ENCODE data around the gene PSG5. TPM values are rescaled to one million over a fixed set of nuclear protein-coding genes. Genes with fewer than 3 reads are reported as not detected.
"Not testable (repeated sequence)": the region's sequence is repeated elsewhere in the genome, so short reads cannot be mapped to it uniquely, and the experiment has no call there.

PSG5 gene
- total and polyA plus RNA-seq, 12 donors = not detected

- Histone ChIP-seq H3K4me3 (no peak overlapping the region), H3K4me1 (no peaks in the 10 kb centered on the region), H3K9me3 (no peaks in the 10 kb centered on the region), H3K27ac (no peak overlapping the region), H3K27me3 (peaks cover 0 to 15% (median 0%) of the 10 kb centered on the region in 7 donors), H3K36me3 (no peaks in the 10 kb centered on the region)
- TF ChIP-seq CTCF (IDR thresholded peaks at IDR 0.05) = no peak
- DNase-seq (no peak), ATAC-seq (no peak)
- intact Hi-C loops (cut with DNase I) = no loop called here
- 70 to 73% methylated on average over 4 of the region's 4 CpGs for WGBS, 2 donors
These were observed 59.6 kb downstream of the PSG5 start for GRCh38 chr19:43126720-43127119.

- TF ChIP-seq CTCF (IDR thresholded peaks at IDR 0.05) = no peak
- H3K4me3 ChIP-seq = no peak overlapping the region
- DNase-seq = no peak
- intact Hi-C loops (cut with DNase I) = no loop called here
- WGBS, 2 donors = 58 to 73% methylated on average over 2 of the region's 2 CpGs
- no peak overlapping the region for H3K27ac ChIP-seq
- H3K4me1 ChIP-seq = peaks cover 0 to 5% (median 0%) of the 10 kb centered on the region in 9 donors
- no peak for ATAC-seq
- no peaks in the 10 kb centered on the region for H3K9me3 ChIP-seq
- H3K27me3 ChIP-seq = peaks cover 0 to 6% (median 0%) of the 10 kb centered on the region in 7 donors
- H3K36me3 ChIP-seq = no peaks in the 10 kb centered on the region
These were observed 62.0 kb downstream of the PSG5 start for GRCh38 chr19:43124360-43124759.

GRCh38 chr19:43120433-43121026, 65.8 kb downstream of the PSG5 start:
- ATAC-seq; DNase-seq; H3K4me3 ChIP-seq; H3K27ac ChIP-seq; H3K36me3 ChIP-seq; H3K4me1 ChIP-seq; H3K27me3 ChIP-seq; H3K9me3 ChIP-seq; intact Hi-C loops (cut with DNase I): not testable (repeated sequence)
- WGBS, 2 donors = 58 to 73% methylated on average over 11 of the region's 11 CpGs

- H3K27ac ChIP-seq; H3K9me3 ChIP-seq; H3K4me1 ChIP-seq; intact Hi-C loops (cut with DNase I); H3K27me3 ChIP-seq; H3K36me3 ChIP-seq; H3K4me3 ChIP-seq; ATAC-seq; DNase-seq: not testable (repeated sequence)
- 55 to 75% methylated on average over 3 of the region's 3 CpGs for WGBS, 2 donors
These were observed 66.8 kb downstream of the PSG5 start for GRCh38 chr19:43119526-43119925.

Other genes starting within 250 kb of the PSG5 start
- not detected for gene PSG7, start 249.3 kb downstream of the PSG5 start, total RNA-seq
- gene PSG7, start 249.3 kb downstream of the PSG5 start, polyA plus RNA-seq = not detected
- not detected for gene PSG11, start 160.1 kb downstream of the PSG5 start, total RNA-seq
- gene PSG11, start 160.1 kb downstream of the PSG5 start, polyA plus RNA-seq = not detected
- gene PSG2, start 103.8 kb downstream of the PSG5 start, total RNA-seq = not detected
- gene PSG2, start 103.8 kb downstream of the PSG5 start, polyA plus RNA-seq = not detected
- not detected for gene PSG4, start 19.1 kb upstream of the PSG5 start, total RNA-seq
- gene PSG4, start 19.1 kb upstream of the PSG5 start, polyA plus RNA-seq = not detected
- gene PSG9, start 83.0 kb upstream of the PSG5 start, total RNA-seq = not detected
- not detected for gene PSG9, start 83.0 kb upstream of the PSG5 start, polyA plus RNA-seq
- under 1 TPM in 4 of 10 donors, not detected in 6; 0.51 to 0.56 (median 0.55) TPM for gene CD177, start 167.2 kb upstream of the PSG5 start, total RNA-seq
- under 1 TPM in 1 of 2 donors, not detected in 1; 0.07 TPM for gene CD177, start 167.2 kb upstream of the PSG5 start, polyA plus RNA-seq
- gene TEX101, start 228.4 kb upstream of the PSG5 start, total RNA-seq = not detected
- not detected for gene TEX101, start 228.4 kb upstream of the PSG5 start, polyA plus RNA-seq

All from heart right ventricle (tissue), 16 donors.